ENCODE results near the gene KCNH2.

The KCNH2 gene

DNA sequence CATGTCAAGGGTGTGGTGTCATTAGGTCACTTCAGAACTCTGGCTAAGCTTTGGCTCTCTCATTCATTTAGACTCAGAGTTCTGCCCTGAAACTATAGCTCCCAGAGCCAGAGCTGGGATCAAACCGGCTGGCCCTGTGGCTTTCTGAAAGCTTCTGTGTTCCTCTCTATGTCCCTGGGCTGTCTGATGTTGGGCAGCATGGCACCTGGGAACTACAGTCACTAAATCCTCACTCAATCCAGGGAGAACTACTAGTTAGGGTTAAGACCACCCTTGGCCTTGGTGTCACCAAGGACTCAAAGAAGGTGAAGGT, 32.9 kb upstream of the KCNH2 start:
- peak in 1 of 2 donors; percentile 52 for DNase-seq

DNA sequence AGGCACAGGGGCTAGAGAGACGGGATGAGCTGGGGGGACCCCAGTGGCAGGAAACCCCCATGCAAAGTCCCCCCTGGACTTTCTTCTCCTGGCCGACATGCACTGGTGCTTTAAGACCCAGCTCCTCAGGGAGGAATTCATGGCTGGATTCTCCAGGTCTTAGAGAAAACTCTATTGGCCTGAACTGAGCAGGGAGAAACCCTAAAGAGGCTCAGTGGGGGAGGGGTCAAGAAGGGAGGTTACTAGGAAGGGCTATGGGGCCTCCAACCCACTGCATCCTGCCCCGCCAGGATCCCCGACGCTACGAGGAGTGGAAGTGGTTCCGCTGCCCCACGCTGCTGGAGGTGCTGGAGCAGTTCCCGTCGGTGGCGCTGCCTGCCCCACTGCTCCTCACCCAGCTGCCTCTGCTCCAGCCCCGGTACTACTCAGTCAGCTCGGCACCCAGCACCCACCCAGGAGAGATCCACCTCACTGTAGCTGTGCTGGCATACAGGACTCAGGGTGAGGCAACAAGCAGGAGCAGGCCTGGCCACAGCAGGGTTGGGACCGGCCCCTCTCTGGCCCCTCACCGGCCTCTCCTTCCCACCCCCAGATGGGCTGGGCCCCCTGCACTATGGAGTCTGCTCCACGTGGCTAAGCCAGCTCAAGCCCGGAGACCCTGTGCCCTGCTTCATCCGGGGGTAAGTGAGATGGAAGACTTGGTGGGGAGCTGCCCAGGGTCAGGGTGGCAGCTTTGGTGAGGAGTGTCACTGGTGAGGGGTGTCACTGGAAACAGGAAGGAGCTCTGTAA, 32.4 kb upstream of the KCNH2 start:
- peak in 1 of 2 donors; percentile 55 for DNase-seq

DNA sequence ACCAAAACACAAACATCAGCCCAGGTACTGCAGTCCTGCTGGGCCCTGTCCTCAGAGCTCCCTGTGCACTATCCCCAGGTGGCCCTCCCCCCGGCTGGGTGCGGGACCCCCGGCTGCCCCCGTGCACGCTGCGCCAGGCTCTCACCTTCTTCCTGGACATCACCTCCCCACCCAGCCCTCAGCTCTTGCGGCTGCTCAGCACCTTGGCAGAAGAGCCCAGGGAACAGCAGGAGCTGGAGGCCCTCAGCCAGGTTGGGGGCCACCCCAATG, 31.9 kb upstream of the KCNH2 start:
- no peak for DNase-seq

DNA sequence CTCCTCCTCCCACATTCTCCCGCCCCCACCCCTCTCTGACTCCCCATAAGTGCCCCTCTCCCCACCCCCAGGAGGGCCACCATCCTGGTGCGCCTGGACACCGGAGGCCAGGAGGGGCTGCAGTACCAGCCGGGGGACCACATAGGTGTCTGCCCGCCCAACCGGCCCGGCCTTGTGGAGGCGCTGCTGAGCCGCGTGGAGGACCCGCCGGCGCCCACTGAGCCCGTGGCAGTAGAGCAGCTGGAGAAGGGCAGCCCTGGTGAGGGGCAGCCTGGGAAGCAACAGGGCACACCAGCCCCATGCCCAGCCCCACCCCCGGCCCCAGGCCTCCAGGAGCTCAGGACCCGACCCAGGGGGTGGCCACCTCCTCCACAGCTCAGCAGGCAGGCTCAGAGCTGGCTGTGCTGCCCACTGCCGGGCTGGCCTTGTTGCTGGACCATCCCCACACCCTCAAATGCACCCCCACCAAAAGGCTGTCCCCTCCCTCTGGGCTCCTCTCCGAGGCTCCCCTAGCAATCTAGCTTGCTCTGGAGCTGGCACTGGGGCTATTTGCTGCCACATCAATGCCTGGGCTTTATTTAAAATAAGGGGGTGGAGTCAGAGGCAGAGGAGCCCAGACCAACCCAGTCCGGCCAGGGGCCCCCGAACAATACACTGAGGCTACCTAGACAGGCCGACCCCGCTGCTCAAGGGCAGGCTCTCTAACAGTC, 31.4 kb upstream of the KCNH2 start:
- no peak for DNase-seq

DNA sequence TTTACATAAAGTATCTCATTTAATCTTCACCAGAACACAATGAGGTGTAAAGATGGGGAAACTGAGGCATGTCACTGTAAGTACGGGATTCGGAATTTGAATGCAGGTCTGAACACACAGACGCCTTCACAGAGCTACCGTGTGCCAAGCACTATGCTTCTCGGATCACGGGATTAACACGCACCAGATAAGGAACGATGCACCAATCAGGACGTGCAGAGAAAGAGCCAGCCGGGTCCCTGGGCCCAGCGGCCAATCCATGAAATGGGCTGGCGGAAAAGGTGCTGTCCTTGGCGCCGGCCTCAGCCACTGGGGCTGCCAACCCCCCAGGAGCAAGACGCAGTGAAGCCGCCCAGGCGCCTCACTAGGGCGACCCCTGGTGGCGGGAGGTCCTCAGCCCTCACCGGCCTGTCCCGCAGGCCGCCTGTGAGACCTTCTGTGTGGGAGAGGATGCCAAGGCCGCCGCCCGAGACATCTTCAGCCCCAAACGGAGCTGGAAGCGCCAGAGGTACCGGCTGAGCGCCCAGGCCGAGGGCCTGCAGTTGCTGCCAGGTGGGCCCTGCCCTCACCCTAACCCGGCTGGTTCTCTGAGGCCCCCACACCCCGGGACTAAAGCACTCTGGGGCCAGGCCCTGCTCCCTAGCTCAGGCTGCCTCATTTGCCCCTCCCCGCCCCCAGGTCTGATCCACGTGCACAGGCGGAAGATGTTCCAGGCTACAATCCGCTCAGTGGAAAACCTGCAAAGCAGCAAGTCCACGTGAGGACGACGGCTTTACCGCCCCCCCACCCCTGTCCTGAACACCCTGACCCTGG, 30.6 kb upstream of the KCNH2 start:
- peak; percentile 73 to 89 for DNase-seq

DNA sequence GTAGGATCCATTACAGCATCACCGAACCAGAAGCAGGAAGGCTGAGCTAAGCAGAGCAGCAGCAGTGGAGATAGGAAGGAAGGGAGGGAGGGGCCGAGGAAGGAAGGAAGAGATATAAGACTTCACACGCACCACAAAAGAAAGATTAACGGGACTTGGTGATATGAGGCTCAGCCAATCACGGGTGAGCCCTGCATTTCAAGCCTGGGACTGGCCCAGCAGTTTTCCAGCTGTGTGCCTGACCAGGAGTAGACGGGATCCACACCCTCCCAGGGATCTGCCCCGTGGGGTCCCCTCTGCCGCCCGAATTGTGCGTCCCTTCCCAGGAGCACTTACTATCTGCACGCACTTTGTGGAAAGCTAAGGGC, 30.0 kb upstream of the KCNH2 start:
- peak in 1 of 2 donors; percentile 65 for DNase-seq

DNA sequence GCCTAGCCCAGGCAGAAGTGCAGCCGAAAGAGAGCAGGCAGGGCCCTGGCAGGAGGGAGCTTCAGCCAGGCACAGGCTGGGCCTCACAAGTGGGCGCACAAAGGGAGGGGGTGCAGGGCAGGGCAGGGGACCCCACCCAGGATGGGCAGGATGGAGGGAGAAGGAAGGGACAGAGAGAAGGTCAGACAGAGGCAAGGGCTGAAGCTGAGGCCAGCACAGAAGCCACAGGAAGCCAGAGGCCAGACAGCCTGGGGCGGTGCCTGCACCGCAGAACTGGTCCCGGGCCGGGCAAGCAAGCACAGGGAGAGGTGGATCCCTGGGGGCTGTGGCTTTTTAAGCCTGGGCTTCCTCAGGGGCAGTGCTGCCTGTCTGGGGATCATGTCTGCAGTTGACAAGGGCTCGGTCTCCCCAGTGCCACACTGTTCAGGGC, 29.4 kb upstream of the KCNH2 start:
- no peak for DNase-seq

DNA sequence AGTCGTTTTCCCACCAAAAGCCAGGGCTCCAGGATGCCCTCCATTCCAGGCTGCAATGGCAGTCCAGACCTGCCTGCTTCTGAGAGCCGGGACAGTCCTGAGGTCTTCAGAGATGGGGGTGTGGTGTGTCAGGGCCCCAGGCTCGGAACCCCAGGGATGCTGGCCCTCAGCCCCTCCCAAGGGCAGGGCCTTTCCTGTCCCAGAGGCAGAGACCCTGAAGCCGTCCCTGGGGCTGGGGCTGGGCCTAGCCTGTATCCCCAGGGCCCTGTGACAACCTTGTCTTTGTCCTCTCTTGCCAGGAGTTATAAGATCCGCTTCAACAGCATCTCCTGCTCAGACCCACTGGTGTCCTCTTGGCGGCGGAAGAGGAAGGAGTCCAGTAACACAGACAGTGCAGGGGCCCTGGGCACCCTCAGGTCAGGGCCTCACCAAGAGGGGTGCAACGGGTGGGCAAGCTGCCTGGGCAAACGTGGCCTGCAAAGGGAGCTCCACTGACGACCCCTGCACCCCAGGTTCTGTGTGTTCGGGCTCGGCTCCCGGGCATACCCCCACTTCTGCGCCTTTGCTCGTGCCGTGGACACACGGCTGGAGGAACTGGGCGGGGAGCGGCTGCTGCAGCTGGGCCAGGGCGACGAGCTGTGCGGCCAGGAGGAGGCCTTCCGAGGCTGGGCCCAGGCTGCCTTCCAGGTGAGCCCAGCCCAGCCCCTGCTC, 28.6 kb upstream of the KCNH2 start:
- no peak for DNase-seq

DNA sequence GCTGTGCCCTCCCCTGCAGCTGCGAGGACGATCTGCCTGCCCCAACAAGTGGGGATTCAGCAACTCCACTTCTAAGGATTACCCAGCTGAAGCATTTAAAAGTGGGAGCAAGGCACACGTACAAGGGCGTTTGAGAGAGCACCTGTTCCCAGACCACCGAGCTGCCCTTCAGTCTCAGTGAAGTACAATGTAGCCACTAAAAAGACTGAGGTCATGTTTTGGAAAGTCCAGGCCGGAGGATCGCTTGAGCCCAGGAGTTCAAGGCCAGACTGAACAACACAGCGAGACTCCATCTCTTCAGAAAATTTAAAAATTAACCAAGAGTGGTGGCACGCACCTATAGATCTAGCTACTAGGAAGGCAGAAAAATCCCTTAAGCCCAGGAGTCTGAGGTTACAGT, 27.4 kb upstream of the KCNH2 start:
- no peak for DNase-seq

DNA sequence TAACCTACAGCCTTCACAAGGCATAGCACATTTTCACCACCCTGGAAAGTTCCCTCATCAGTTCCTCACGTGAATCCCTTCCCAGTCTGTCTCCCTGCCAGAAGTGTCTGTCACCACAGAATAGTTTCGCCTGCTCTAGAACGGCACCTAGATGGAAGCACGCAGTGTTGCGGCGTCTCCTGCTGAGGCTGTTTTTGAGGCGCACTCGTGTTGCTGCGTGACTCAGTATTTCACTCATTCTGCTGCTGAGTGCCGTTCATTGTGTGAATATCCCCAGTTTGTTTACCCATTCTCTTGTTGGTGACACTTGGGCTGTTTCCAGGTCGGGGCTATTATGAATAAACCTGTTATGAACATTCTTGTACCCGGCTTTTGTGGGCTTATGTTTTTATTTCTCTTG, 25.5 kb upstream of the KCNH2 start:
- DNase-seq, result no peak

DNA sequence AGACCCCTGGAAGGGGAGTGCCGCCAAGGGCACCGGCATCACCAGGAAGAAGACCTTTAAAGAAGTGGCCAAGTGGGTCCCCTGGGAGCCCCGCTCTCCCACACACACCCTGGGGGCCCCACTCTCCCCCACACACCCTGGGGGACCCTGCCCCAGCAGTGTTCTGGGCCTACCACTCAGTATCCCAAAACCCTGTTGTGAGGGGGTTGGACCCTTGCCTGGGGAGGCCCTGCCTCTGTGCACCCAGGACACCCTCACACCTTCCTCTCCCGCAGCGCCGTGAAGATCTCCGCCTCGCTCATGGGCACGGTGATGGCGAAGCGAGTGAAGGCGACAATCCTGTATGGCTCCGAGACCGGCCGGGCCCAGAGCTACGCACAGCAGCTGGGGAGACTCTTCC, 23.4 kb upstream of the KCNH2 start:
- no peak for DNase-seq

DNA sequence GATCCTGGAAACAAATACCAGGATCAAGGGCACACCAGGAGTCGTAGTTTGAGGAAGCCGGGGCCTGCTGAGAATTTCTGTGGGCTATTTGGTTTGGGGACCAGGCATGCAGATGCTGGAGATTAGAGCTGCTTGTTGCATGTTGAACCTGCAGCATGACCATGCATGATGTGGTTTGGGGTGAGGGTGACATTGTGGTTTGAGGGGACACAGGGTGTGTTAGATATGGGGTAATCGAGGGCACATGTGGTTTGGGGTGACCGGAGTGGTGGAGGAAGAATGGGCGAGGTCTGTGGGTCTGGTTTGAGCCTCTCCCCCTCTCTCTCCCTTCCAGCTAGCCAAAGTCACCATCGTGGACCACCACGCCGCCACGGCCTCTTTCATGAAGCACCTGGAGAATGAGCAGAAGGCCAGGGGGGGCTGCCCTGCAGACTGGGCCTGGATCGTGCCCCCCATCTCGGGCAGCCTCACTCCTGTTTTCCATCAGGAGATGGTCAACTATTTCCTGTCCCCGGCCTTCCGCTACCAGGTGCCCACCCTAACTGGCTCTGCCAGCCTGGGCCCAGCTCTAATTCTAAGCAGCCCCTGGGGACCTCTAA, 22.9 kb upstream of the KCNH2 start:
- DNase-seq, result no peak

DNA sequence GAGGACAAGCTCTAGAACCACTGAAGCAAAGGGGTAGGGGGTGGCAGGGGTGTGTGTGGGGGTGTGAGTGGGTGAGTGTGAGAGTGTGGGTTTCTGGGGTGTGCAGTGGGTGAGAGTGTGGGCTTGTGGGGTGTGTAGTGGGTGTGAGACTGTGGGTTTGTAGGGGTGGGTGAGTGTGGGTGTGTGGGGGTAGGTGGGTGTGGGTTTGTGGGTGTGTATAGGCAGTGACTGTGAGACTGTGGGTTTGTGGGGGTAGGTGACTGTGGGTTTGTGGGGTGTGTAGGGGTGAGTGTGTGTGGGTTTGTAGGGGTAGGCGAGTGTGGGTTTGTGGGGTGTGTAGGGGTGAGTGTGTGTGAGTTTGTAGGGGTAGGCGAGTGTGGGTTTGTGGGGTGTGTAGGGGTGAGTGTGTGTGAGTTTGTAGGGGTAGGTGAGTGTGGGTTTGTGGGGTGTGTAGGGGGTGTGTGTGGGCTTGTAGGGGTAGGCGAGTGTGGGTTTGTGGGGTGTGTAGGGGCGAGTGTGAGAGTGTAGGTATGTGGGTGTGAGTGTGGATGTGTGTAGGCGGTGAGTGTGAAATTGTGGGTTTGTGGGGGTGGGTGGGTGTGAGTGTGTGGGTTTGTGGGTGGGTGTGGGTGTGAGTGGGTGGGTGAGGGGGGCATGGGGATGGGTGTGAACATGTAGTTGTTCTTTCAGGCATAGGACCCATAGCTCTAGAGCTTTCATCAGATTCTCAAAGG, 21.5 kb upstream of the KCNH2 start:
- DNase-seq, result peak; percentile 40 to 53

DNA sequence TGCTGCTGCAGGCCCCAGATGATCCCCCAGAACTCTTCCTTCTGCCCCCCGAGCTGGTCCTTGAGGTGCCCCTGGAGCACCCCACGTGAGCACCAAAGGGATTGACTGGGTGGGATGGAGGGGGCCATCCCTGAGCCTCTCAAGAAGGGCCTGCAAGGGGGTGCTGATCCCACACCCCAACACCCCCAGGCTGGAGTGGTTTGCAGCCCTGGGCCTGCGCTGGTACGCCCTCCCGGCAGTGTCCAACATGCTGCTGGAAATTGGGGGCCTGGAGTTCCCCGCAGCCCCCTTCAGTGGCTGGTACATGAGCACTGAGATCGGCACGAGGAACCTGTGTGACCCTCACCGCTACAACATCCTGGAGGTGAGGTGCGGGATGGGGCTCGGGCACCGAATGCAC, 20.9 kb upstream of the KCNH2 start:
- no peak for DNase-seq

DNA sequence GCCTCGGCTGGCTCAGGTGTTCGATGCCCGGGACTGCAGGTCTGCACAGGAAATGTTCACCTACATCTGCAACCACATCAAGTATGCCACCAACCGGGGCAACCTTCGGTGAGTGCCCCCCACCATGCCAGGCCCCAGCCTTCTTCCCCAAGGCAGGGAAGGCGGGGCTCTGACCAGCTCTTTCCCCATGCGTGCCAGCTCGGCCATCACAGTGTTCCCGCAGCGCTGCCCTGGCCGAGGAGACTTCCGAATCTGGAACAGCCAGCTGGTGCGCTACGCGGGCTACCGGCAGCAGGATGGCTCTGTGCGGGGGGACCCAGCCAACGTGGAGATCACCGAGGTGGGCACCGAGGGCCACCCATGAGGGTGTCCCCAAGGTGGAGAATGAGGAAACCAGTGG, 20.2 kb upstream of the KCNH2 start:
- no peak for DNase-seq

DNA sequence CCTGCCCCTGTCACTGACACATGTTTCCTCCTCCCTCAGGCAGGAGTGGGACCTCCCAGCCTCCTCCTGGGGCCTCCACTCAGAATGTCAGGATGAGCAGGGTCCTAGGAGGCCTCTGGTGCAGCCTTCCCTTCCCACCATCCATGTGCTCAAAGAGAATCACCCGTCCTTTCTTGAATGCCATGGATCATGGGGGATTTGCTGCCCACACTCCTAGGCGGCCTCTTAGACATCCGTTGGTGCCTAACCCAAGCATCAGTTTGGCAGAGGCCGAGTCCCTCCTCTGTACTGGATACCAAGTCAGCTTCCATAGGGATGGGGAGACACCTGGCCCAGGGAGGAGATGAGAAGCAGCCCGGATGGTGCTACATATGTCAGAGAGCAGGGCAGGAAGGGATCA, 19.7 kb upstream of the KCNH2 start:
- no peak for DNase-seq

DNA sequence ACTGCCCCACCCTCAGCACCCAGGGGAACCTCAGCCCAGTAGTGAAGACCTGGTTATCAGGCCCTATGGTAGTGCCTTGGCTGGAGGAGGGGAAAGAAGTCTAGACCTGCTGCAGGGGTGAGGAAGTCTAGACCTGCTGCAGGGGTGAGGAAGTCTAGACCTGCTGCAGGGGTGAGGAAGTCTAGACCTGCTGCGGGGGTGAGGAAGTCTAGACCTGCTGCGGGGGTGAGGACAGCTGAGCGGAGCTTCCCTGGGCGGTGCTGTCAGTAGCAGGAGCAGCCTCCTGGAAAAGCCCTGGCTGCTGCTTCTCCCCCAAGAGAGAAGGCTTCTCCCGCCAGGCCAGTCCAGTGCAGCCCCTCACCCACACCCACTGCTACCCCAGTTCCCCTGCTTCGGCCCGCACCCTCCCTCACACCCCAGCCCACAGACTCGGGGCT, 19.0 kb upstream of the KCNH2 start:
- no peak for DNase-seq

DNA sequence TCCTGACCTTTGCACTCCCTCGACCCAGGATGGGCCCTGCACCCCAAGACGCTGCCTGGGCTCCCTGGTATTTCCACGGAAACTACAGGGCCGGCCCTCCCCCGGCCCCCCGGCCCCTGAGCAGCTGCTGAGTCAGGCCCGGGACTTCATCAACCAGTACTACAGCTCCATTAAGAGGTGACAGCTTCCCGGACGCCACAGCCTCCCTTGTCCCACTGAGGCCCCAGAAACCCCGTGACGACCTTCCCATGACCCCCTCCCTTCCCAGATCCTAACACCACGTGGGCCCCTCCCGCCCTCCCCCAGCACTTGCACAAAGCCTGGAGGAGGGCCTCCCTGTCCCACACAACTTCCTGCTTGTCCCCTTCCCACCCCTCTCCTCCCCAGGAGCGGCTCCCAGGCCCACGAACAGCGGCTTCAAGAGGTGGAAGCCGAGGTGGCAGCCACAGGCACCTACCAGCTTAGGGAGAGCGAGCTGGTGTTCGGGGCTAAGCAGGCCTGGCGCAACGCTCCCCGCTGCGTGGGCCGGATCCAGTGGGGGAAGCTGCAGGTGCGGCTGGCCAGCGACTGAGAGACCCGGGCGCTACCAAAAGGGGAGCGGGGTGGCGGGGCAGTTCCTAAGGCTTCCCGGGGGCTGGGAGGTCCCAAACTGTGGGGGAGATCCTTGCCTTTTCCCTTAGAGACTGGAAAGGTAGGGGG, 18.4 kb upstream of the KCNH2 start:
- DNase-seq, result no peak

DNA sequence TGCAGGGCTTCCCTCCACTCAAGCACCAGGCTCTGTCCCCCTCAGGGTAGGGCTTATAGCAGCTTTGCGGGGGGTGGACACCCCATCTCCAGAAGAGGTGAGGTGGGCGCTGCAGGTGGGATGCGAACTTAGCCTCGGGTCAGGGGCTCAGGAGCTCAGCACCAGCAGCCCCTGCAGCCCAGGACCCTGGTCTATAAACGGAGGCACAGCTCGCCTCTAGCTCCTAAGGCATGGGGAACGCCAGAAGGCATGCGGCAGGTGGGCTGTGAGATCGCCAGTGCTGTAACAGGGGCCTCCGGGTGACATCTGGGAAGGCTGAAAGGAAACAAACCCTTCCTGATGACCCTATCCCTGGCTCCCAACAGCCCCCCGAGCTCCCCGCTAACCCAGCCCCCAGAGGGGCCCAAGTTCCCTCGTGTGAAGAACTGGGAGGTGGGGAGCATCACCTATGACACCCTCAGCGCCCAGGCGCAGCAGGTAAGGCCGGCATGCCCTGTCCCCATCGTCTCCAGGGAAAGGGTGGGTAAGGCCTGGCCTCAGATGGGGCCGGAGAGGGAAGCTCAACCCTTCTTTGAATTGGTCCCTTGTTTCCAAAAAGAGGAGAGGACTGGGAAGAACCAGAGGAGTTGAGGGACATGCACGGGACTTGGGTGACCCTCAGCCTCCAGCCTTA, 16.9 kb upstream of the KCNH2 start:
- no peak for DNase-seq

DNA sequence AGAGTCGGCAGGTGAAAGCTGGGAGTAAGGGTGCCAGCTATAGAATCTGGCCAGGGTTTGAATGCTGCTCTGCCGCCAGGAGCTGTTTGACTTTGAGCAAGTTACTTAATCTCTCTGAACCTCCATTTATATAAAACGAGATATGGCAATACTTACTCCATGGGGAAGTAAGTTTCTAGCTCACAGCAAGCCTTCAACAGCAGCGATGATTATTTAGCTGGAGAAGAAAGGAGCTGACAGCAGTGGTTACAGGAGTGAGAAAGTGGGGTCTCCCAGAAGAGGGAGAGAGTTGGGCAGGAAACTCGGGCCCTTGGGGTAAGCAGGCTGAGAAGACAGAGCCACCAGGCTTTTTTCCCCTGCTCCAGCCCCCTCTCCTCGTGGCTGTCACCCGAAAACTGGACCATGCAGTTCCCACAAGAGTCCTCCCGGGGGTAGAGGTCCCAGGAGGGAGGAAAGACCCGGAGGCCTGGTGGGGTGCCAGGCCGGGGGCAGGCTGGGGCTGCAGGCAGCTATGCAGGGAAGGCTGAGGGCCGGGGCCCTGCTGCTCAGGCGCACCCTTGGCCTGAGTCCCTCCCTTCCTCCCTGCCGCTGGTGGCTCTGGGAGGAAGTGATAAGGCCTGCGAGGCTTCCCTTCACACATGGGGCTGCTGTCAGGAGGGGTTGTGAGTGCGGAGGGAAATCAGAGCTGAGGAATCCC, 16.2 kb upstream of the KCNH2 start:
- peak in 1 of 2 donors; percentile 38 for DNase-seq
